ENCODE results near the gene S100A8. TPM values are rescaled to one million over a fixed set of nuclear protein-coding genes. Genes with fewer than 3 reads are reported as not detected.

Gene S100A8
- total and polyA plus RNA-seq, 3 donors from 2014 or later = 1.3 to 20.3 (median 3.0) TPM

DNA sequence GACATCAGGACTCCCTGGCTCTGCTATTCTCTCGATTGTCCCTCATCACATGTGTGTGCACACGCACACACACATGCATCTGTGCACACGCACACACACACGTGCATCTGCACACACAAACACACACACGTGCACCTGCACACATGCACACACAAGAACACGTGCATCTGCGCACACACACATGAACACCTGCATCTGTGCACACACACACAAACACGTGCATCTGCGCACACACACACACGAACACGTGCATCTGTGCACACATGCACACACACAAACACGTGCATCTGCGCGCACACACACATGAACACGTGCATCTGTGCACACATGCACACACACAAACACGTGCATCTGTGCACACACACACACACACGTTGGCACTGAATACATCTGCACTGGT, 40.1 kb upstream of the S100A8 start:
- H3K4me1 ChIP-seq = no peaks in the 10 kb centered on the region
- 68 to 76% methylated on average over 17 of the region's 17 CpGs for WGBS, 2 donors
- intact Hi-C loops (cut with DNase I; ENCODE audit: low total_unique reads) = no loop called here
- DNase-seq = no peak
- H3K9me3 ChIP-seq = no peaks in the 10 kb centered on the region
- H3K27me3 ChIP-seq = no peaks in the 10 kb centered on the region
- no peaks in the 10 kb centered on the region for H3K36me3 ChIP-seq (ENCODE audit: low read depth, missing control alignments)
- TF ChIP-seq, protein P1, sequence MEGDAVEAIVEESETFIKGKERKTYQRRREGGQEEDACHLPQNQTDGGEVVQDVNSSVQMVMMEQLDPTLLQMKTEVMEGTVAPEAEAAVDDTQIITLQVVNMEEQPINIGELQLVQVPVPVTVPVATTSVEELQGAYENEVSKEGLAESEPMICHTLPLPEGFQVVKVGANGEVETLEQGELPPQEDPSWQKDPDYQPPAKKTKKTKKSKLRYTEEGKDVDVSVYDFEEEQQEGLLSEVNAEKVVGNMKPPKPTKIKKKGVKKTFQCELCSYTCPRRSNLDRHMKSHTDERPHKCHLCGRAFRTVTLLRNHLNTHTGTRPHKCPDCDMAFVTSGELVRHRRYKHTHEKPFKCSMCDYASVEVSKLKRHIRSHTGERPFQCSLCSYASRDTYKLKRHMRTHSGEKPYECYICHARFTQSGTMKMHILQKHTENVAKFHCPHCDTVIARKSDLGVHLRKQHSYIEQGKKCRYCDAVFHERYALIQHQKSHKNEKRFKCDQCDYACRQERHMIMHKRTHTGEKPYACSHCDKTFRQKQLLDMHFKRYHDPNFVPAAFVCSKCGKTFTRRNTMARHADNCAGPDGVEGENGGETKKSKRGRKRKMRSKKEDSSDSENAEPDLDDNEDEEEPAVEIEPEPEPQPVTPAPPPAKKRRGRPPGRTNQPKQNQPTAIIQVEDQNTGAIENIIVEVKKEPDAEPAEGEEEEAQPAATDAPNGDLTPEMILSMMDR (IDR thresholded peaks at IDR 0.05) = no peak
- TF ChIP-seq POLR2A (IDR thresholded peaks at IDR 0.05) = no peak
- H3K27ac ChIP-seq = no peak overlapping the region
- H3K4me3 ChIP-seq = no peak overlapping the region

DNA sequence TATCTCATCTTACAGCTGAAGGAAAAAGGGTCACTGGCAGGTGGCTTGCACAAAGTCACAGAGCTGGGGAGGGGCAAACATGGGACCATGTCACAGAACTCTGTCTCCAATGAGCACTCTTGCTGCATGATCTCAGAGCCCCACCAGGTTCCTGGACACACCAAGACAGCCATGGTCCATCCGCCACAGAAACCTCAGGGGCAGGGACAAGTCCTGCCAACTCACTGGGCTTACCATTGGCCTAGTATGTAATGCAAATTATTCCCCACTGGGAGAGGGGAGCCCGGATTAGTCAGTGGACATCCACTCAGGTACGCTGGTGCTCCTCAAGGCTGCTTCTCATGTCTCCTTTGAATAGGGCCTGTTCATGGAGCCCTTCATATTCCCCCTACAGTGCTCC, 39.7 kb upstream of the S100A8 start:
- 65 to 100% methylated on average over 1 to 3 of the region's 3 CpGs for WGBS, 2 donors
- no peaks in the 10 kb centered on the region for H3K4me1 ChIP-seq
- no peak overlapping the region for H3K27ac ChIP-seq
- H3K4me3 ChIP-seq = no peak overlapping the region
- H3K9me3 ChIP-seq = no peaks in the 10 kb centered on the region
- no peak for DNase-seq
- no peak for TF ChIP-seq POLR2A (IDR thresholded peaks at IDR 0.05)
- TF ChIP-seq, protein P1 (IDR thresholded peaks at IDR 0.05) = no peak
- H3K36me3 ChIP-seq (ENCODE audit: low read depth, missing control alignments) = no peaks in the 10 kb centered on the region
- intact Hi-C loops (cut with DNase I; ENCODE audit: low total_unique reads) = no loop called here
- H3K27me3 ChIP-seq = no peaks in the 10 kb centered on the region

DNA sequence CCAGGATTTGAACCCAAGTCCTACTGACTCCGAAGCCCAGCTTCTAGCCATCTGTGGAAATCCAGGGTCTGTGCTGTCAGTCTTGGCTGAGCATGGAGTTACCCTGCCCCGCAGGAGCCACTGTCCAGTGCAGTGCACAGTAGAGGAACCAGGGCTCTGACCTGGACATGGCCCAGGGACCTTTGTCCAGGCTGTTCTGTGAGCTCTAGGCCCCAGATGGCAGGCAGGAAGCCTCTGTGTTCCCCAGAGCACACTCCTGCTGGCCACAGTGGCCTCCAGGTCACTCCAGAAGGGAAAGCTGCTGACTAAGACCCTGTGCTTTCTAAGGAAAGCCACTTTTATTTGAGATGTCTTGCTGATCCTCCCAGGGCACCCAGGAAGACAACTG, 39.3 kb upstream of the S100A8 start:
- WGBS, 2 donors = 95 to 100% methylated on average over 1 to 2 of the region's 2 CpGs
- Histone ChIP-seq H3K27ac (no peak overlapping the region), H3K27me3 (no peaks in the 10 kb centered on the region), H3K9me3 (no peaks in the 10 kb centered on the region), H3K4me1 (no peaks in the 10 kb centered on the region), H3K36me3 (ENCODE audit: low read depth, missing control alignments) (no peaks in the 10 kb centered on the region), H3K4me3 (no peak overlapping the region)
- no peak for DNase-seq
- intact Hi-C loops (cut with DNase I; ENCODE audit: low total_unique reads) = no loop called here
- TF ChIP-seq POLR2A (IDR thresholded peaks at IDR 0.05) = no peak
- TF ChIP-seq, protein P1 (IDR thresholded peaks at IDR 0.05) = no peak

DNA sequence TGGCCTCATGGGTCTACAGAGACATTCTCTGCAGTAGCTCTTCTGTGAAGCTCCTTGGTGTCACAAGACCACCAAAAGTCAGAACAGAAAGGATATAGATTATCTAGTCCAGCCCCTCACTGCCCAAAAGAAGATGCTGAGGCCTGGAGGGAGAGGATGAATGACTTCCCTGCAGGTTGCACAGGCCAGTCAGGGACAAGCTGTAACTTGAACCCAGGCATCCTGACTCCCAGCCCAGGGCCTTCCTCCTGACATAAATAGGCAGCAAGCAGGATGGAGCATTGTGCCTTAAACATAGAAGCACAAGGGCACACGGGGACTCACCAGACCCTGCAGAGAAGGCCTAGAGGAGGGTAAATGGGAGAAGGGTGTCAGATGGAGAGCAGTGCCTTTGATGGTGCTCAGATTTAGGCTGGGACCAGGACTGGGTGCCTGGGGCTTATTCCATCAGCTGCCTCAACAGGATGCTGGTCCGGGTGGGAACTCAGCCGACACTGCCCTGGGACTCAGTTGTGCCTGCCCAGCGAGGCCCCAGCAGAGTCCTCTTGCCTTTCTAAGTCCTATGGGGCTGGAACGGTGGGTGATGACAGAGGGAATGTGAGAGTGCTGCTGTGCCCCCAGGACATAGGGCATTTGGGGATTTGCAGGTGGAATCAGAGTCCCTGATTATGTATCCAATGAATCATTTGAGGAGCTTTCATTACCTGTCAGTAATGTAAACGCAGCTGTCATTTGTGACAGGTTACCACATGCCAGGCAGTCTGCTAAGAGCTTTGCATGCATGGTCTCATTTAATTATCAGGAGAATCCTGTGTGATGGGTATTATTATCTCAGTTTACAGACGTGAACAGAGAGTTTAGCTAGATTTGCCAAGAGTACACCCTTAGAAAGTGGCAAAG, 38.6 kb upstream of the S100A8 start:
- Histone ChIP-seq H3K36me3 (ENCODE audit: low read depth, missing control alignments) (no peaks in the 10 kb centered on the region), H3K27me3 (no peaks in the 10 kb centered on the region), H3K4me3 (no peak overlapping the region), H3K4me1 (no peaks in the 10 kb centered on the region), H3K27ac (no peak overlapping the region), H3K9me3 (no peaks in the 10 kb centered on the region)
- DNase-seq = no peak
- WGBS, 2 donors = 78 to 80% methylated on average over 6 to 7 of the region's 7 CpGs
- intact Hi-C loops (cut with DNase I; ENCODE audit: low total_unique reads) = no loop called here
- TF ChIP-seq, protein P1 (IDR thresholded peaks at IDR 0.05) = no peak
- TF ChIP-seq POLR2A (IDR thresholded peaks at IDR 0.05) = no peak

DNA sequence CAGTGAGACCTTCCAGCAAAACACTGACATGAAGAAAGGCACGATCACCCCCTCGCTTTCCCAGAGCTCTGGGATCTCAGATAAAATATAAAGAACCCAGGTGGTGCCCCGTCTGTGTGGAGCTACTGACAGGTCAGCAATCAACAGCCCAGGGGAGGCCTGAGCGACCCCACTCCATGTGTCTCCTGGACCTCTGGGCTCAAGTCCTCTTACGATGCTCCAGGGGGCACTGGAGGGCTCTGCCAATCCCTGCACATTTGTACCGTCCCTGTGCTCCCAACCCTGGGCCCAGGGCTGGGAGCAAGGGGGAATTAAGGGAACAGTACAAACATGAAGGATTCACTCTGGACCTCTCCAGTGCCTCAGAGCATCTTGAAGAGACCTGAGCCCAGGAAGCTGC, 37.9 kb upstream of the S100A8 start:
- intact Hi-C loops (cut with DNase I; ENCODE audit: low total_unique reads) = no loop called here
- Histone ChIP-seq H3K27me3 (no peaks in the 10 kb centered on the region), H3K4me1 (no peaks in the 10 kb centered on the region), H3K4me3 (no peak overlapping the region), H3K36me3 (ENCODE audit: low read depth, missing control alignments) (no peaks in the 10 kb centered on the region), H3K27ac (no peak overlapping the region), H3K9me3 (no peaks in the 10 kb centered on the region)
- DNase-seq = no peak
- 58 to 87% methylated on average over 3 to 6 of the region's 6 CpGs for WGBS, 2 donors
- no peak for TF ChIP-seq POLR2A (IDR thresholded peaks at IDR 0.05)
- TF ChIP-seq, protein P1 (IDR thresholded peaks at IDR 0.05) = no peak
